Gastroesophageal sphincter (tissue), 3 donors: ENCODE measurements around the gene GDF7.

ENCODE experiments used
- CTCF ChIP-seq, 4 experiments: fragments of 200-600 bp in 2 of 4; fragments of 450-650 bp in 2 of 4; sonication (generic) in 1 of 4; IDR thresholded peaks; one replicate each; pipeline ENCODE4 v1.5.1; 2017 to 2019; ENCODE audit warnings: antibody characterized with exemption in 4 of 4, mild to moderate bottlenecking in 2 of 4, moderate library complexity in 2 of 4
- POLR2A ChIP-seq, 2 donors: fragments of 450-650 bp; IDR thresholded peaks; one replicate each; pipeline ENCODE4 v1.6.1; 2017; ENCODE audit warnings: antibody characterized with exemption in 2 of 2, mild to moderate bottlenecking in 2 of 2, moderate library complexity in 1 of 2
- POLR2AphosphoS5 ChIP-seq: sonication (generic); formaldehyde crosslinking; IDR thresholded peaks from one replicate; pipeline ENCODE4 v1.6.1; 2017; ENCODE audit warnings: antibody characterized with exemption

GRCh38 chr2:20648206-20648605 is 18.7 kb upstream of the GDF7 start:
- TF ChIP-seq CTCF (IDR thresholded peaks at IDR 0.05), result no peak
- no peak for TF ChIP-seq POLR2AphosphoS5
- no peak for TF ChIP-seq POLR2A (IDR thresholded peaks at IDR 0.05)
